Prostate gland (tissue), 2 donors: ENCODE measurements around the gene ZDHHC17. TPM values are rescaled to one million over a fixed set of nuclear protein-coding genes. Genes with fewer than 3 reads are reported as not detected.

ENCODE experiments used
- DNase-seq: peaks from one replicate; pipeline ENCODE4 v3.0.0-alpha.2; 2019; ENCODE audit warnings: low spot score
- H3K27ac ChIP-seq, 2 donors: fragments of 200-600 bp; sonication (generic); 2 replicates each; pipeline ENCODE4 v1.5.1; 2017 to 2019
- H3K27me3 ChIP-seq: fragments of 200-600 bp; sonication (generic); replicated peaks from 2 replicates; pipeline ENCODE4 v1.5.1; 2019; ENCODE audit not compliant: insufficient read depth
- H3K36me3 ChIP-seq, 2 donors: fragments of 200-600 bp; sonication (generic); 1 replicate in 1 of 2; 2 replicates in 1 of 2; pipeline versions ENCODE4 v1.5.1 to v1.8.1; 2017 to 2019
- H3K4me1 ChIP-seq: fragments of 200-600 bp; sonication (generic); replicated peaks from 2 replicates; pipeline ENCODE4 v1.5.1; 2019
- H3K4me3 ChIP-seq, 2 donors: fragments of 200-600 bp; sonication (generic); 2 replicates each; pipeline ENCODE4 v1.5.1; 2017 to 2019
- H3K9me3 ChIP-seq: fragments of 200-600 bp; sonication (generic); 2 replicates; pipeline ENCODE4 v1.5.1; 2017
- POLR2A ChIP-seq: fragments of 450-650 bp; IDR thresholded peaks from one replicate; pipeline ENCODE4 v1.6.1; 2016; ENCODE audit warnings: antibody characterized with exemption, mild to moderate bottlenecking
- POLR2AphosphoS5 ChIP-seq: sonication (generic); formaldehyde crosslinking; IDR thresholded peaks from one replicate; pipeline ENCODE4 v1.6.1; 2017; ENCODE audit warnings: antibody characterized with exemption
- WGBS: methylation state at CpG from one replicate; pipeline ENCODE4 v1.1.5; 2018; 5-methylcytosine and 5-hydroxymethylcytosine counted together
- intact Hi-C: fragments of 100-400 bp; cut with DNase I; formaldehyde crosslinking; loops from one replicate; pipeline ENCODE4 v1.14.2; 2022
- total RNA-seq, 2 donors: library from RNA; depleted of rRNA; stranded (reverse); fragments of >200 nt; gene quantifications; one replicate each; pipeline ENCODE4 v1.1.0, GENCODE V29; 2016
- TF ChIP-seq, protein P1 (sequence below), 4 experiments: fragments of 200-600 bp in 2 of 4; fragments of 450-650 bp in 2 of 4; sonication (generic) in 2 of 4; IDR thresholded peaks; 1 replicate in 3 of 4; 2 replicates in 1 of 4; pipeline ENCODE4 v1.5.1; 2016 to 2019; ENCODE audit warnings: antibody characterized with exemption in 4 of 4, mild to moderate bottlenecking in 2 of 4, moderate library complexity in 2 of 4

The ZDHHC17 gene
- total RNA-seq, 2 donors from 2014 or later: 21.6 to 34.6 TPM

- Histone ChIP-seq H3K27me3 (no peaks in the 10 kb centered on the region), H3K9me3 (no peaks in the 10 kb centered on the region), H3K4me1 (no peaks in the 10 kb centered on the region), H3K27ac (no peak overlapping the region), H3K4me3 (no peak overlapping the region), H3K36me3 (no peaks in the 10 kb centered on the region)
- TF ChIP-seq POLR2AphosphoS5 (no peak), POLR2A (no peak)
- TF ChIP-seq, protein P1, sequence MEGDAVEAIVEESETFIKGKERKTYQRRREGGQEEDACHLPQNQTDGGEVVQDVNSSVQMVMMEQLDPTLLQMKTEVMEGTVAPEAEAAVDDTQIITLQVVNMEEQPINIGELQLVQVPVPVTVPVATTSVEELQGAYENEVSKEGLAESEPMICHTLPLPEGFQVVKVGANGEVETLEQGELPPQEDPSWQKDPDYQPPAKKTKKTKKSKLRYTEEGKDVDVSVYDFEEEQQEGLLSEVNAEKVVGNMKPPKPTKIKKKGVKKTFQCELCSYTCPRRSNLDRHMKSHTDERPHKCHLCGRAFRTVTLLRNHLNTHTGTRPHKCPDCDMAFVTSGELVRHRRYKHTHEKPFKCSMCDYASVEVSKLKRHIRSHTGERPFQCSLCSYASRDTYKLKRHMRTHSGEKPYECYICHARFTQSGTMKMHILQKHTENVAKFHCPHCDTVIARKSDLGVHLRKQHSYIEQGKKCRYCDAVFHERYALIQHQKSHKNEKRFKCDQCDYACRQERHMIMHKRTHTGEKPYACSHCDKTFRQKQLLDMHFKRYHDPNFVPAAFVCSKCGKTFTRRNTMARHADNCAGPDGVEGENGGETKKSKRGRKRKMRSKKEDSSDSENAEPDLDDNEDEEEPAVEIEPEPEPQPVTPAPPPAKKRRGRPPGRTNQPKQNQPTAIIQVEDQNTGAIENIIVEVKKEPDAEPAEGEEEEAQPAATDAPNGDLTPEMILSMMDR (IDR thresholded peaks at IDR 0.05): no peak
- 90% methylated on average over 3 of the region's 3 CpGs for WGBS
- no peak for DNase-seq
- intact Hi-C loops: no loop called here
Measured at GRCh38 chr12:76836633-76837032, 72.7 kb downstream of the ZDHHC17 start.

GRCh38 chr12:76847260-76847659 lies 83.3 kb downstream of the ZDHHC17 start:
- Histone ChIP-seq H3K27me3 (no peaks in the 10 kb centered on the region), H3K36me3 (no peaks in the 10 kb centered on the region), H3K27ac (no peak overlapping the region), H3K9me3 (no peaks in the 10 kb centered on the region), H3K4me1 (no peaks in the 10 kb centered on the region), H3K4me3 (no peak overlapping the region)
- WGBS: 64% methylated on average over 2 of the region's 2 CpGs
- DNase-seq: no peak
- TF ChIP-seq POLR2A (no peak), POLR2AphosphoS5 (no peak)
- TF ChIP-seq, protein P1 (IDR thresholded peaks at IDR 0.05): no peak
- intact Hi-C loops: no loop called here

DNA sequence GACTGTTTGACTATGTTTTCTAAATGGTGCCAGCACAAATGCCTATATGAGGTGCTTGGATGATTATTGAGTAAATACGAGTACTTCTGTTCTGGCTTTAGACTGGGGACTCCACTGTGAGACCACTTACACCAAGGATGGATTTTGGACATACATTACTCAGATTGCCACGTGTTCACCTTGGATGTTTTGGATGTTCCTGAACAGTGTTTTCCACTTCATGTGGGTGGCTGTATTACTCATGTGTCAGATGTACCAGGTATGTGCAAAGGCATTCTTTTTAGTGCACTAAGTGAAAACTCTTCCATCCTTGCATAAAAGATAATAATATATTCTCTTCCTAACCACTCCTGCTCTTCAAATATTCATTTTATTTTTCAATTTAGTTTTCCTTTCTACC lies 84.2 kb downstream of the ZDHHC17 start:
- intact Hi-C loops: no loop called here
- Histone ChIP-seq H3K9me3 (no peaks in the 10 kb centered on the region), H3K36me3 (no peaks in the 10 kb centered on the region), H3K4me1 (no peaks in the 10 kb centered on the region), H3K27me3 (no peaks in the 10 kb centered on the region), H3K27ac (no peak overlapping the region), H3K4me3 (no peak overlapping the region)
- TF ChIP-seq POLR2A: no peak
- TF ChIP-seq, protein P1 (IDR thresholded peaks at IDR 0.05): no peak
- no peak for TF ChIP-seq POLR2AphosphoS5
- DNase-seq: no peak
- 91% methylated on average over 2 of the region's 2 CpGs for WGBS

DNA sequence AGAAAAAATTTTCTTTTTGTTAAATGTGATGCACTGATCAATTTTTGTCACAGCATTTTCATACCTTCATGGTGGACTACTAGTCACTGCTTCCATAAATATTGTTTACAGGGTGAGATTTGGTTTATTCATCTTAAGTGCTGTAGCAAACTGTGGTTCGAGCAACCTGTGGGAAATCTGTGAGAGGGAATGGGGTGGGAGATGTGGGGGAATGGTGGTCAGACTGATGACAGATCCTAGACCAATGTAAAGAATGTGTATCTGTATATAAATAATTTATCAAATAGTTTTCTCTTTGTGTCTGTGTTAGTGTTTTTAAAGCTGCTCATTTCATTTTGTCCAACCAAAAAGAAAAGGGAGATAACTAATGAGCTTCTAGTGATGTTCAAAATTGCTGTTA lies 88.2 kb downstream of the ZDHHC17 start:
- intact Hi-C loops: no loop called here
- no peaks in the 10 kb centered on the region for H3K27me3 ChIP-seq
- DNase-seq: no peak
- no peak overlapping the region for H3K27ac ChIP-seq
- no peak overlapping the region for H3K4me3 ChIP-seq
- TF ChIP-seq, protein P1 (IDR thresholded peaks at IDR 0.05): no peak
- TF ChIP-seq POLR2A (no peak), POLR2AphosphoS5 (no peak)
- WGBS: 85% methylated on average over 1 of the region's 1 CpG
- no peaks in the 10 kb centered on the region for H3K9me3 ChIP-seq
- H3K4me1 ChIP-seq: no peaks in the 10 kb centered on the region
- H3K36me3 ChIP-seq: no peaks in the 10 kb centered on the region

DNA sequence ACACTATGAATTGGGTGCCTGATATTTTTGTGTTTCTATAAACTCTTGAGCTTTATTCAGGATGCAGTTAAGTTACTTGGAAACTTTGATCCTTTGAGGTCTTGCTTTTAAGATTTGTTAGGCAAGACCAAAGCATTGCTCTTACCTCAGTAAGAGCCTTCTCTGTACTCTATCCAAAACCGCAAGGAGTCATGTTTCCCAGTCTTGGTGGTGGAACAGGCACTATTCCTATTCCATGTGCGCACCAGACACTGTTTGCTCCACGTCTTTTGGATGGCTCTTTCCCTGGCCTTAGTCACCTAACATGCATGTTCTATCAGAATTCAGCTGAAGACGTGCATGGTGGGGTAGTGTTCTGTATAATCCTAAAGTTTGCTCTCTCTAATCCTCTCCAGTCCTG lies 91.4 kb downstream of the ZDHHC17 start:
- no peaks in the 10 kb centered on the region for H3K36me3 ChIP-seq

More for the DNA sequence above, 91.4 kb downstream of the ZDHHC17 start:
- Histone ChIP-seq H3K9me3 (no peaks in the 10 kb centered on the region), H3K4me3 (no peak overlapping the region), H3K4me1 (no peaks in the 10 kb centered on the region), H3K27me3 (no peaks in the 10 kb centered on the region), H3K27ac (no peak overlapping the region)
- no peak for DNase-seq
- intact Hi-C loops: no loop called here
- TF ChIP-seq, protein P1 (IDR thresholded peaks at IDR 0.05): no peak
- TF ChIP-seq POLR2A (no peak), POLR2AphosphoS5 (no peak)
- 98% methylated on average over 4 of the region's 4 CpGs for WGBS
